HG03558 (cell line): ENCODE measurements around the gene RPTOR.
A peak's percentile ranks its signal among the peaks of the same experiment; 100 is the strongest.
"Not testable (repeated sequence)": the region's sequence is repeated elsewhere in the genome, so short reads cannot be mapped to it uniquely, and the experiment has no call there.

Source experiments
- ATAC-seq: cut with Tn5 transposase; IDR thresholded peaks from one replicate; pipeline ENCODE4 v1.9.1; 2021; ENCODE audit warnings: moderate number of reproducible peaks; ENCODE audit not compliant: unreplicated experiment; ENCODE audit errors: extremely low read depth

RPTOR gene

GRCh38 chr17:80862978-80863377 lies 318.3 kb downstream of the RPTOR start:
- no peak for ATAC-seq

- no peak for ATAC-seq
Measured at GRCh38 chr17:80863626-80864025, 319.0 kb downstream of the RPTOR start.

GRCh38 chr17:80864751-80865150 lies 320.1 kb downstream of the RPTOR start:
- no peak for ATAC-seq

GRCh38 chr17:80866050-80866793 lies 321.6 kb downstream of the RPTOR start:
- ATAC-seq = no peak

- no peak for ATAC-seq
Measured at GRCh38 chr17:80868022-80868609, 323.5 kb downstream of the RPTOR start.

GRCh38 chr17:80869481-80870145 lies 325.0 kb downstream of the RPTOR start:
- ATAC-seq = no peak

- no peak for ATAC-seq
Measured at GRCh38 chr17:80870401-80870800, 325.8 kb downstream of the RPTOR start.

GRCh38 chr17:80871341-80871740 lies 326.7 kb downstream of the RPTOR start:
- no peak for ATAC-seq

- ATAC-seq = no peak
Measured at GRCh38 chr17:80872001-80872500, 327.4 kb downstream of the RPTOR start.

GRCh38 chr17:80872501-80873306 lies 328.1 kb downstream of the RPTOR start:
- no peak for ATAC-seq

- ATAC-seq = no peak
Measured at GRCh38 chr17:80873307-80873951, 328.8 kb downstream of the RPTOR start.

- no peak for ATAC-seq
Measured at GRCh38 chr17:80874866-80875445, 330.3 kb downstream of the RPTOR start.

GRCh38 chr17:80875480-80875995 lies 330.9 kb downstream of the RPTOR start:
- ATAC-seq = not testable (repeated sequence)

GRCh38 chr17:80876456-80876949 lies 331.9 kb downstream of the RPTOR start:
- not testable (repeated sequence) for ATAC-seq

- ATAC-seq = peak; percentile 72
Measured at GRCh38 chr17:80876950-80877728, 332.5 kb downstream of the RPTOR start.

- no peak for ATAC-seq
Measured at GRCh38 chr17:80877729-80878303, 333.2 kb downstream of the RPTOR start.

GRCh38 chr17:80878876-80879722 lies 334.5 kb downstream of the RPTOR start:
- ATAC-seq = no peak
